Stimulated activated CD8-positive, alpha-beta memory T cell treated with anti-CD3 and anti-CD28 coated beads, Interleukin-2, amount 100 ng/mL, for 48 hours (primary cell): ENCODE results near the gene PXDC1.

Experiments used
- DNase-seq, 2 donors: peaks; one replicate each; pipeline ENCODE4 v3.0.0-alpha.2; 2020; ENCODE audit warnings: low read depth in 2 of 2

PXDC1 gene

GRCh38 chr6:3751077-3751729 lies at the start of gene PXDC1:
TSS of gene PXDC1 (minus strand) at chr6:3751713. CDS start at chr6:3751531, 182 bp downstream.
- peak in 1 of 2 donors; percentile 6 for DNase-seq

GRCh38 chr6:3800850-3801591 lies 49.5 kb upstream of the PXDC1 start:
- DNase-seq: no peak

GRCh38 chr6:3799719-3800118 lies 48.2 kb upstream of the PXDC1 start:
- no peak for DNase-seq

GRCh38 chr6:3798055-3798919 lies 46.8 kb upstream of the PXDC1 start:
- DNase-seq: no peak

- no peak for DNase-seq
Observed at GRCh38 chr6:3797231-3798054, 45.9 kb upstream of the PXDC1 start.

GRCh38 chr6:3796719-3797041 lies 45.2 kb upstream of the PXDC1 start:
- DNase-seq: no peak

- no peak for DNase-seq
Observed at GRCh38 chr6:3795836-3796718, 44.6 kb upstream of the PXDC1 start.

- no peak for DNase-seq
Observed at GRCh38 chr6:3794092-3794491, 42.6 kb upstream of the PXDC1 start.

- DNase-seq: no peak
Observed at GRCh38 chr6:3793545-3793944, 42.0 kb upstream of the PXDC1 start.

GRCh38 chr6:3791526-3792203 lies 40.2 kb upstream of the PXDC1 start:
- no peak for DNase-seq

GRCh38 chr6:3789896-3790558 lies 38.5 kb upstream of the PXDC1 start:
- no peak for DNase-seq

- no peak for DNase-seq
Observed at GRCh38 chr6:3789018-3789895, 37.7 kb upstream of the PXDC1 start.

- no peak for DNase-seq
Observed at GRCh38 chr6:3788408-3789017, 37.0 kb upstream of the PXDC1 start.

GRCh38 chr6:3786141-3786540 lies 34.6 kb upstream of the PXDC1 start:
- no peak for DNase-seq

GRCh38 chr6:3785745-3786098 lies 34.2 kb upstream of the PXDC1 start:
- DNase-seq: no peak

- no peak for DNase-seq
Observed at GRCh38 chr6:3784885-3785744, 33.6 kb upstream of the PXDC1 start.

- no peak for DNase-seq
Observed at GRCh38 chr6:3784423-3784822, 32.9 kb upstream of the PXDC1 start.
